GM10266 (cell line): ENCODE results near the gene GATA2.
A peak's percentile ranks its signal among the peaks of the same experiment; 100 is the strongest.

ENCODE experiments used
- DNase-seq: peaks from one replicate; pipeline ENCODE4 v3.0.0; 2012; ENCODE audit errors: extremely low spot score
- CTCF ChIP-seq: IDR thresholded peaks from 2 replicates; pipeline ENCODE4 v1.5.1; 2012; ENCODE audit warnings: mild to moderate bottlenecking, low read depth; ENCODE audit not compliant: control insufficient read depth, insufficient read depth; ENCODE audit errors: missing control alignments

GATA2 gene

GRCh38 chr3:128446821-128447220 is 46.2 kb downstream of the GATA2 start:
- no peak for DNase-seq
- no peak for TF ChIP-seq CTCF

GRCh38 chr3:128445357-128445756 is 47.6 kb downstream of the GATA2 start:
- no peak for TF ChIP-seq CTCF

GRCh38 chr3:128443771-128444170 is 49.2 kb downstream of the GATA2 start:
- DNase-seq, result no peak
- no peak for TF ChIP-seq CTCF

More at GRCh38 chr3:128445357-128445756, 47.6 kb downstream of the GATA2 start:
- DNase-seq, result no peak

GRCh38 chr3:128442949-128443348 is 50.1 kb downstream of the GATA2 start:
- no peak for TF ChIP-seq CTCF
- no peak for DNase-seq

- DNase-seq, result no peak
- no peak for TF ChIP-seq CTCF
Observed at GRCh38 chr3:128442070-128442469, 50.9 kb downstream of the GATA2 start.

- no peak for DNase-seq
- no peak for TF ChIP-seq CTCF
Observed at GRCh38 chr3:128439226-128439625, 53.8 kb downstream of the GATA2 start.

- peak; percentile 52 for TF ChIP-seq CTCF
- no peak for DNase-seq
Observed at GRCh38 chr3:128438488-128439072, 54.4 kb downstream of the GATA2 start.
